HG03060 (cell line): ENCODE results near the gene ADO.

Experiments used
- ATAC-seq: cut with Tn5 transposase; IDR thresholded peaks from one replicate; pipeline ENCODE4 v1.9.1; 2021; ENCODE audit warnings: low read depth, moderate number of reproducible peaks; ENCODE audit not compliant: unreplicated experiment

ADO gene

GRCh38 chr10:62790571-62790970, 13.9 kb upstream of the ADO start:
- ATAC-seq, result no peak

DNA sequence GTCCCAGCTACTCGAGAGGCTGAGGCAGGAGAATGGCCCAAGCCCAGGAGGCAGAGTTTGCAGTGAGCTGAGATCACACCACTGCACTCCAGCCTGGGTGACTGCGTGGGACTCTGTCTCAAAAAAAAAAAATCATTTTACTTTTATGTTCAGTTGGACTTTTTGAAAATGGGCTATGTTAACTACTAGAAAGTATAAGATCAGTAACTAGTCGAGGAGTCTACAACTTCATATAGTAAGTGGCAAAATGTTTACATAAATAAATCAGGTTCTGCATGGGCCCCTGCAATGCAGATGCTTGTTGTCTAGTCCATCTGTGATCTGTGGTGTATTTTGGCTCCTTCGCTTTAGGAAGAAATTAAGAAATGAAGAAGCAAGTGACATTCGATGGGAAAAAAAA, 12.3 kb upstream of the ADO start:
- no peak for ATAC-seq

DNA sequence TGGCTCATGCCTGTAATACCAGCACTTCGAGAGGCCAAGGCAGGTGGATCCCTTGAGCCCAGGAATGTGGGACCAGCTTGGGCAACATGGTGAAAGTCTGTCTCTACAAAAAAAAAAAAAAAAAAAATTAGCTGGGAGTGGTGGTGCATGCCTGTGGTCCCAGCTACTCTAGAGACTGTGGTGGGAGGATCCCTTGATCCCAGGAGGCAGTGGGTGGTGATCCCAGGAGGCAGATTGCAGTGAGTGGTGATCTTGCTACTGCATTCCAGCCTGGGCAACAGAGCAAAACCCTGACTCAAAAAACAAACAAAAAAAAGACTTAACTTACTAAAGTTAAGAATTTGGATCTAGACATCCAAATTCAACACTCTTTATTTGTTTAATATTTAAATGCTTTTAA, 10.2 kb upstream of the ADO start:
- ATAC-seq, result no peak

GRCh38 chr10:62795100-62795499, 9.4 kb upstream of the ADO start:
- ATAC-seq, result no peak

GRCh38 chr10:62795762-62796161, 8.8 kb upstream of the ADO start:
- no peak for ATAC-seq

DNA sequence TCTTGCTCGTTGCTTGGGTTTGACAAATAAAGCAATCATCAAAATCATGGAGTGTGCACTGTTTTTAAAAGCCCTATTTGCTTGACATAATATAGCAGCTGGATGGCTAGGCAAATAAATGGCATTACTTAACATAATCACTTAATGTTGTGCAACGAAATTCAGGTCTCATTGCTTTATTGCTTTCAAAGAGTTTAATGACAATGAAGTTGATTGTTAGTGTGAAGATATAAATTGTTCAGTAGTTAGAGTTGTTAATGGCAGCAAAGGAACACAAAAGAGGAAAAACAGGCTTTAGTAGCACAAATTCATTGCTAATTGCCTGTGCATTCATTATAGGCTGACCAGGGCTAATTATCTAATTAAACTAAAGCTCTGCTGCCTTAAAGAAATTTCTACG, 7.6 kb upstream of the ADO start:
- ATAC-seq, result no peak

- ATAC-seq, result no peak
Observed at GRCh38 chr10:62801871-62802270, 2.6 kb upstream of the ADO start.

DNA sequence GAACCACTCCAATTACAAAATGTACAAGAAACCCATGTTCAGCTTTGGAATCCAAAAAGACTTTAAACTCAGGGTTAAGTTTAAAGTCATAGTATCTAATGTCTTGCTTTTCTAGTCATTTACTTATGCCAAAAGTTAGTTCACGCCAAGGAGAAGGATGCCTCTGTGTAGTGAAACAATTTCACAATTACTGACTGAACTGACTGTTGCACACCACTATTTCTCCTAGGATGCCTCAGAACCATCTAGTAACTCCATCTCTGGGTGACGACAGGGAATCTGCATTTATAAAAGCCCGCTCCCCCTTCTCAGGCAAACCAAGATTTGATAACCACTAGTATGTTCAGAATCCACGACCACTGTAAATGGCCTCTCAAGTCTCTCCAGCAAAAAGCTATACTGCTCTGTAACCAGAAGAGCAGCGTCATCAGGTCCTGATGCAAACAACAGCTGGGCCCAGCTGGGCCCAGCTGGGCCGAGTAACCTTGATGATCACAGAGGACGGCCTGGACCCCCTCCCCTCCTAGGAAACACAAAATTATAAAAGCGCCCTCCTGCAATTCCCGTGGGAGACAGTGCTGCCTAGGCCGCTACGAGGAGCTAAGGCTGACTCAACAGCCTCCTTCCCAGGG, 680 bp upstream of the ADO start:
- ATAC-seq, result no peak

DNA sequence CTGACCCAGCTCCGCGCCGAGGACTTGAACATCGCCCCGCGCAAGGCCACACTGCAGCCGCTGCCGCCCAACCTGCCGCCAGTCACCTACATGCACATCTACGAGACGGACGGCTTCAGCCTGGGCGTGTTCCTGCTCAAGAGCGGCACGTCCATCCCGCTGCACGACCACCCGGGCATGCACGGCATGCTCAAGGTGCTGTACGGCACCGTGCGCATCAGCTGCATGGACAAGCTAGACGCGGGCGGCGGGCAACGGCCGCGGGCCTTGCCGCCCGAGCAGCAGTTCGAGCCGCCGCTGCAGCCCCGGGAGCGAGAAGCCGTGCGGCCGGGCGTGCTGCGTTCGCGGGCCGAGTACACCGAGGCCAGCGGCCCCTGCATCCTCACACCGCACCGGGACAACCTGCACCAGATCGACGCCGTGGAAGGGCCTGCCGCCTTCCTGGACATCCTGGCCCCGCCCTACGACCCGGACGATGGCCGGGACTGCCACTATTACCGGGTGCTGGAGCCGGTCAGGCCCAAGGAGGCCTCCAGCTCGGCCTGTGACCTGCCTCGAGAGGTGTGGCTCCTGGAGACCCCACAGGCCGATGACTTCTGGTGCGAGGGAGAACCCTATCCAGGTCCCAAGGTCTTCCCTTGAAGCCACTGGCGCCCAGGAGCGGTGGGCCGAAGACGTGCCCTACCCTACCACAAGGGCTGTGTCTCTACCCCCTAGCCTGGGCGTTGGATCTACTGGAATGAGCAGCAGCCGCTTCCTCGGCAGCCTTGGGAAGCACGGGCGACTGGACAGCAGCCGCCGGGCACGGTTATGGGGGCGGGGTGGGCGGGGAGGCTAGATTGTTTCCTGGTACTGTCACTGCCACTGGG, 945 bp downstream of the ADO start:
- peak; percentile 2 for ATAC-seq

GRCh38 chr10:62806251-62806650, 1.7 kb downstream of the ADO start:
- ATAC-seq, result no peak

DNA sequence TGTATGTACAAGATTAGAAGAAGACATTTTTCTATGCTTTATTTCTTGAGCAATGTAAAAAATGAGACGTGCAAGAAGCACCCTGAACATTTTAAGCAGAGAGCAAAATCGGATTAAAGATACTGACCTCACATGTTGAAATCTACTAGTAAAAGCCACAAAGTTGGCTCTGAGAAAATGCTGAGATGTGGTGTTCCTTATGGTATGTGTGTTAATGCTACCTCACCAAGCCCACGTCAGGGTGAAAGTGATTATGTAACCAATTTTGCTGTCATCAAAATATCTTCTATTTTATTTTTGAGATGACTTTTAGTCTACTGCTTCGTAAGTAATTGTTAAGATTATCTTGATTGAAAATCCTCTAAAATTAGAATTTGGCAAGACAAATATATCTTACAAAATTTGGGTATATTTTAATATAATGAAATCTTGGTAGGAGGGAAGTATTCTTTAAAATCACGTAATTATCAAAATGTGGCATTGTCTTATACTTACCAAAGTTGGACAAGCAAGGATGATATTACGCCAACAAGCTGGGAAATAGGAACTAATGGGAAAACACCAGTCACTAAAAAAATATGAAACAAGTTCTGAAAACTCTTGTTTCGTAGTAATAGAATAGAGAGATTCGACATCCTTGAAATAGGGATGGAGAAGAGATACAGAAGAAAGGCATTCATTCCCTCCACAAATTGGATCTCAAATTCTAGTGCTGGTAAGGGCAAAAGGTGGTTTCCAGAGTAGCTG, 5.8 kb downstream of the ADO start:
- no peak for ATAC-seq

- peak; percentile 33 for ATAC-seq
Observed at GRCh38 chr10:62811159-62811875, 6.8 kb downstream of the ADO start.

- no peak for ATAC-seq
Observed at GRCh38 chr10:62812672-62813439, 8.3 kb downstream of the ADO start.

DNA sequence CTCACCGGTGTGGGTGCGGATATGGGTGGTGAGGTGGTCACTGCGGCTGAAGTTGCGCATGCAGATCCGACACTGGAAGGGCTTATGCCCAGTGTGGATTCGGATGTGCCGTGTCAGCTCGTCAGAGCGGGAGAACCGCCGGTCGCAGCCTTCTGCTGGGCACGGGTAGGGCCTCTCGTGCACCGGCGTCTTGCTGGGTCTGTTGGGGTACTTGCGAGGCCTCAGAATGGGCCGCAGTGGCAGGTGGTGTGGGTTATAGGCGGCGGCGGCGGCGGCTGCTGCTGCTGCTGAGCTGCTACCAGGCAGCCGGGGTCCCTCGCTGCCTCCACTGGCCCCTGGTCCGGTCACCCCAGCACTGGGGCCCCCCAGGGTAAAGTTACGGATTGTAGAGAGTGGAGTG, 8.9 kb downstream of the ADO start:
- no peak for ATAC-seq

GRCh38 chr10:62813981-62814380, 9.5 kb downstream of the ADO start:
- no peak for ATAC-seq

- no peak for ATAC-seq
Observed at GRCh38 chr10:62814756-62815380, 10.3 kb downstream of the ADO start.

DNA sequence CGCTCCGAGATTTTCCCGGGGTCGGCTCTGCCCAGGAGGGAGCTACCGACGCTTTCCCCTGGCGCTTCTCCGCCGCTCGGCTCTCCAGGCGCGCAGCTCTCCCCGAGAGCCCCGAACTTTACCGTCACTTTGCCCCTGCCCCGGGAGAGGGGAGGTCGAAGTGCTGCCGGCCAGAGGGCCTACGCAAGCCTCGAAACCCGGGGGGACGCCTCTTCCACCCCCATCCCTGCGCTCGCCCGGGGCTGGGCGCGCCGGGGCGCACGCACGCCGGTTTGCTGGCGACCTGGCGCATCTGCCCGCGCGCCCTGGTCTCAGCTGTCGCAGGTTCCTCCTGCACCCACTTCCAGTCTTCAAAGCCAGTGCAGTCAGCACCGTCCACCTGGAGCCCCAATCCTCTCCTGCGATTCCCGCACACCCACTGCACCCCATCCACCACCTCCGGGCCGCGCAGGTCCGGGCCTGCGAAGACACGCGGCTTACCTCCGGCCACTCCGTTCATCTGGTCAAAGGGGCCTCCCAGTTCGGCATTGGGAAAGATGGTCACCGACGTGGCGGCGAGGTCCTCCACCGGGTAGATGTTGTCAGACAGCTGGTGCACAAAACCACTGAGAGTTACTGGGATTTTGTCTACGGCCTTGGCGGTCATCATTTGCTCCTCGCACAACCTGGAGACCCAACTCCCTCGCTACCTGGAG, 11.0 kb downstream of the ADO start:
- no peak for ATAC-seq

DNA sequence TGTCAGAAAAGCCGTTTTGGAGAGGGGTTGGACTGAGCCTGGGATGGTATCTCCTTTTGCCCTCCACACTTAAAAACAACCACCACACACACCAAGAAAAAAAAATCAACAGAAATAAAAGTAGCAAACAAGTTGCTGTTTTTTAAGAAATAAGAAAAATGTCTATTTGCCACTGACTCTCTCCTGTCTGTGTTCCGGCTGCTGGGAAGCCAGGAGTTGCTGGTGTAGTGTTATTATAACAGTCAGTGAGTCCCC, 11.5 kb downstream of the ADO start:
- ATAC-seq, result no peak

- peak; percentile 62 for ATAC-seq
Observed at GRCh38 chr10:62816331-62817120, 12.0 kb downstream of the ADO start, which contains the start of gene EGR2. EGR2 (minus strand) TSS chr10:62816366; CDS start chr10:62816029, 337 bp downstream.
